Small intestine (tissue), 7 donors: ENCODE data around the gene SLIRP. TPM values are rescaled to one million over a fixed set of nuclear protein-coding genes. Genes with fewer than 3 reads are reported as not detected.

Experiments
- DNase-seq, 2 donors: peaks; one replicate each; pipeline versions ENCODE4 v3.0.0 to v3.0.0-alpha.2; 2013
- FAIRE-seq: peaks from 2 replicates; lab custom pipeline; 2012; peaks lifted over from hg19 to GRCh38; lab: Jason Lieb, UNC
- H3K27ac ChIP-seq, 3 donors: one replicate each; pipeline ENCODE4 v1.5.1; 2013; ENCODE audit warnings: low read length in 2 of 3, mild to moderate bottlenecking in 2 of 3, control low read depth in 1 of 3, inconsistent platforms in 1 of 3, low read depth in 1 of 3, moderate library complexity in 1 of 3
- H3K27me3 ChIP-seq, 3 donors: one replicate each; pipeline ENCODE4 v1.6.1; 2013; ENCODE audit warnings: low read length in 3 of 3, inconsistent platforms in 1 of 3; ENCODE audit not compliant: control insufficient read depth in 3 of 3, insufficient read depth in 3 of 3
- H3K36me3 ChIP-seq, 3 donors: one replicate each; pipeline ENCODE4 v1.6.1; 2013; ENCODE audit warnings: low read length in 3 of 3, inconsistent platforms in 1 of 3, low read depth in 1 of 3, mild to moderate bottlenecking in 1 of 3, moderate library complexity in 1 of 3; ENCODE audit not compliant: control insufficient read depth in 3 of 3, insufficient read depth in 2 of 3
- H3K4me1 ChIP-seq, 3 donors: one replicate each; pipeline ENCODE4 v1.6.1; 2013; ENCODE audit warnings: low read length in 2 of 3, inconsistent platforms in 1 of 3, low read depth in 1 of 3, mild to moderate bottlenecking in 1 of 3, moderate library complexity in 1 of 3; ENCODE audit not compliant: control insufficient read depth in 3 of 3, insufficient read depth in 2 of 3
- H3K4me3 ChIP-seq, 3 donors: one replicate each; pipeline ENCODE4 v1.5.1; 2013; ENCODE audit warnings: low read length in 3 of 3, control low read depth in 1 of 3, inconsistent platforms in 1 of 3, low read depth in 1 of 3, mild to moderate bottlenecking in 1 of 3, moderate library complexity in 1 of 3
- H3K9me3 ChIP-seq, 2 donors: one replicate each; pipeline ENCODE4 v1.6.1; 2013; ENCODE audit warnings: low read depth in 1 of 2, low read length in 1 of 2; ENCODE audit not compliant: control insufficient read depth in 2 of 2, insufficient read depth in 1 of 2
- WGBS, 3 donors: extraction: QIAGEN DNeasy Blood & Tissue Kit; methylation state at CpG; one replicate each; pipeline ENCODE4 v1.1.7; 2013; 5-methylcytosine and 5-hydroxymethylcytosine counted together
- polyA plus RNA-seq, 4 donors: library from polyadenylated mRNA; stranded (reverse) in 3 of 4; unstranded in 1 of 4; fragments of 200-250 nt in 3 of 4; fragments of 120-200 nt in 1 of 4; gene quantifications; one replicate each; pipeline versions ENCODE4 v1.2.1 to v1.2.3, GENCODE V29; 2013
- donor health status: healthy with polysubstance abuse.
- donor health status: control.
- donor health status: control.
- donor health status: Bipolar disorder and iron deficiency.
- donor health status: healthy.

Gene SLIRP
- polyA plus RNA-seq, 4 donors = 105 to 497 (median 430) TPM

DNA sequence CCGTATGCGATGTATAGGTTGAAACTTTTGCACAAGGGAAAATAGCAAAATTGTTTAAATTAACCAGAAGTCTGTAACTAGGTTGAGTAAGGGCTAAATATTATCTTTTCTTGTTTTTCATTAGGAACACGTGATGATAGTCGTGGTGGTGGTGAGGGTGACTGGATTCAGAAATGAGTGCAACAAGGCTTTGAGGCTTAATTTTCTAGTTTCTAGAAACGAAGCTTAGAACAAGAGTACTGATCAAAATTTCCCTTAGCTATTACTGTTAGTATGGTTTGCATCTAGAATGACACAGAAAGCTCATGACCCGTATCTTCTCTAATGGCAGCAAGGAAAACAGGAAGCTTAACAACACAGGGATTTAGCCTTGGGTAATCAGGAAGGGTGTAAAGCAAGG is 7.0 kb downstream of the SLIRP start:
- H3K9me3 ChIP-seq = no peaks in the 10 kb centered on the region
- 82 to 88% (median 86%) methylated on average over 6 of the region's 6 CpGs for WGBS, 3 donors
- H3K4me1 ChIP-seq = peaks cover 0 to 5% (median 2%) of the 10 kb centered on the region in 3 donors
- peaks cover 8 to 46% (median 14%) of the 10 kb centered on the region in 3 donors for H3K36me3 ChIP-seq
- H3K27me3 ChIP-seq = no peaks in the 10 kb centered on the region
- no peak overlapping the region for H3K27ac ChIP-seq
- no peak for FAIRE-seq
- no peak for DNase-seq
- H3K4me3 ChIP-seq = no peak overlapping the region

DNA sequence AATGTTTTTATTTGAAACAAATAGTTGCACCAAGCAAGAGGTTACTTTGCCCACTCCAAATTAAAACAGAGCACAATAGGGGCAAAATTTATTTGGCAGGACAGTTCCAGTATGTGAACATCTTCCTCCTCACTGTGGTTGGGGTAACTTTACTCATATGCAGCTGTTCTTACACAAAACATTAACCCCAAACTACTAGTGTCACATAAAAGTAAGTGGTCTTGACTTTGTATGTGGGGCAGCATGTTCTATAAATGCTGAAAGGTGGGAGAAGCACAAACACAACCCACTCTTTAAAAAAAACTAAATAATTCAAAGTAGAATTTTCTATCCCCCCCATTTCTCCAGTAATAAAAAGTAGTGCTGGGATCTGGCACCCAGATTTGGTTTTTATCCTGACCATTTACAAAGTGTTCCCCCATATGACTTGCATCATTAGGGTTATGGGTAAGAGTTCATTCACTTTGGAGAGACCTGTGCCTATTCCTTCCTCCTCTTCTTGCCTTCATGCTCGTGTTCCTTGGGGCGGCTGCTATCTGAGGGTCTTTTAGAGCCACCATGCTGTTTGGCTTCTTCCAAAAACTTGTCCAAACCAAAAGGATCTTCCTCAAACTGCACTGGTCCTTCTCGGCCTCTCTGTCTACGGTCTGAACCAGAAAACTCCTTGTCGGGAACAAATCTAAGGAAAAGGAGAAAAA is 9.9 kb downstream of the SLIRP start:
- Histone ChIP-seq H3K36me3 (peaks cover 8 to 41% (median 18%) of the 10 kb centered on the region in 3 donors), H3K27ac (no peak overlapping the region), H3K27me3 (no peaks in the 10 kb centered on the region), H3K9me3 (no peaks in the 10 kb centered on the region), H3K4me1 (no peaks in the 10 kb centered on the region), H3K4me3 (no peak overlapping the region)
- FAIRE-seq (no peak), DNase-seq (no peak)
- WGBS, 3 donors = 79 to 87% (median 84%) methylated on average over 5 of the region's 5 CpGs

DNA sequence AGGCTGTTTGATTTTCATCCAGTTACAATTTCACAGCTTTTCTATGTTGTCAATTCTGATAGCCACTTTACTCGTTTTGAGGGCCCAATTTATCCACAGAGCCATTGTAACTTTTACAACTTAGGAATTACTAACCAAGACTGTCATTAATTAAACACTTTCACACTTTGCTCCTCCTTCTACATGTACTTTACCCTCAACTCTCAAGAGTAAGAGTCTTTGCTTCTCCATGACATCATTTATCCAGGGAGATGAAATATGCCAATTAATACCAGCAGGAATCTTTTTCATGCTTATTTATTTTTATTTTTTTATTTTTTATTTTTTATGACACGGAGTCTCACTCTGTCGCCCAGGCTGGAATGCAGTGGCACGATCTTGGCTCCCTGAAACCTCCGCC is 13.5 kb downstream of the SLIRP start:
- 75 to 86% (median 86%) methylated on average over 5 of the region's 5 CpGs for WGBS, 3 donors
- no peaks in the 10 kb centered on the region for H3K27me3 ChIP-seq
- H3K4me1 ChIP-seq = no peaks in the 10 kb centered on the region
- no peak overlapping the region for H3K27ac ChIP-seq
- H3K36me3 ChIP-seq = peaks cover 15 to 46% (median 23%) of the 10 kb centered on the region in 3 donors
- no peaks in the 10 kb centered on the region for H3K9me3 ChIP-seq
- DNase-seq (peak in 1 of 2 donors; percentile 62), FAIRE-seq (no peak)
- H3K4me3 ChIP-seq = no peak overlapping the region

DNA sequence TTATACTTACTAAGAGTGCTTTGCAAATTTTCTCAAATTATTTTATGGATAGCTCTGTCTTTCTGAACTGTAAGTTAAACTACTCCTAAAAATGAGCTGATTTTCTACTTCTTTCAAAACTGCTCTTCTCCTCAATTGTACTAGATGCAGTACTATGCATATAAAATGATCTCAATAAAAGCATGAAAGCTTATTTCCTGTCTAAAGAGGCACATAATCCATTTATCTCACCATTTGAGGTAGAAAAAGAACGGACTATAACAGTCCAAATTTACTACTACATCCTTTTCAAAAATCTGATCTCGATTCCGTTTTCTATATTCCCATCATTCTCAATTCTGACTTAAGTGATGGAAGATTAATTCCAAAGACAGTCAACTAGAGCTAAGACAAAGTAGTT is 14.4 kb downstream of the SLIRP start:
- DNase-seq = no peak
- no peaks in the 10 kb centered on the region for H3K27me3 ChIP-seq
- peaks cover 15 to 46% (median 23%) of the 10 kb centered on the region in 3 donors for H3K36me3 ChIP-seq
- H3K27ac ChIP-seq = no peak overlapping the region
- H3K4me3 ChIP-seq = no peak overlapping the region
- H3K9me3 ChIP-seq = no peaks in the 10 kb centered on the region
- FAIRE-seq = no peak
- 97 to 98% (median 97%) methylated on average over 3 of the region's 3 CpGs for WGBS, 3 donors
- H3K4me1 ChIP-seq = no peaks in the 10 kb centered on the region

DNA sequence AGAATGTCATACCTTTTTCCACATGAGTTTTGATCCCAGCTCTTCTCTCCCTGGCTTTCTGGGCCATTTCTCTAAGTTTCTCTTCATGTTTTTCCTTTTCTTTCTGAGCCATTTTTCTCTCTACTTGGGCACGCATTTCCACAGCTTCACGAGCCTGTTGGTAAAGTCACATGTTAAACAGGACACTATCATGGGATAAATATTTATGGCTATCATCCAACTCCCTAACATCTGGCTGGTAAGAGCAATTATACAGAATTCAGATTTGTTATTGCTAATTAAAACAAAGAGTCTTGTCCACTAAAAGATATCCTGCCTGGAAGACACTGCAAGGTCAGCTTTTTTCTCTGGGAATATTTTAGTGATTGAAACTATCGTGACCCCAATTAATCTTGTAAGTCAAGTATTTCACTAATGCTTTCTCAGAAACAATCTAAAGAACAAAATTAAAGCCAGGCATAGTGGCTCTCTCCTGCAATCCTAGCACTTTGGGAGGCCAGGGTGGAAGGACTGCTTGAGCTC is 23.1 kb downstream of the SLIRP start:
- WGBS, 3 donors = 68 to 82% (median 74%) methylated on average over 3 of the region's 3 CpGs
- H3K27ac ChIP-seq = no peak overlapping the region
- H3K27me3 ChIP-seq = no peaks in the 10 kb centered on the region
- H3K36me3 ChIP-seq = peaks cover 11 to 40% (median 19%) of the 10 kb centered on the region in 3 donors
- no peaks in the 10 kb centered on the region for H3K9me3 ChIP-seq
- FAIRE-seq (no peak), DNase-seq (no peak)
- no peaks in the 10 kb centered on the region for H3K4me1 ChIP-seq
- H3K4me3 ChIP-seq = no peak overlapping the region

DNA sequence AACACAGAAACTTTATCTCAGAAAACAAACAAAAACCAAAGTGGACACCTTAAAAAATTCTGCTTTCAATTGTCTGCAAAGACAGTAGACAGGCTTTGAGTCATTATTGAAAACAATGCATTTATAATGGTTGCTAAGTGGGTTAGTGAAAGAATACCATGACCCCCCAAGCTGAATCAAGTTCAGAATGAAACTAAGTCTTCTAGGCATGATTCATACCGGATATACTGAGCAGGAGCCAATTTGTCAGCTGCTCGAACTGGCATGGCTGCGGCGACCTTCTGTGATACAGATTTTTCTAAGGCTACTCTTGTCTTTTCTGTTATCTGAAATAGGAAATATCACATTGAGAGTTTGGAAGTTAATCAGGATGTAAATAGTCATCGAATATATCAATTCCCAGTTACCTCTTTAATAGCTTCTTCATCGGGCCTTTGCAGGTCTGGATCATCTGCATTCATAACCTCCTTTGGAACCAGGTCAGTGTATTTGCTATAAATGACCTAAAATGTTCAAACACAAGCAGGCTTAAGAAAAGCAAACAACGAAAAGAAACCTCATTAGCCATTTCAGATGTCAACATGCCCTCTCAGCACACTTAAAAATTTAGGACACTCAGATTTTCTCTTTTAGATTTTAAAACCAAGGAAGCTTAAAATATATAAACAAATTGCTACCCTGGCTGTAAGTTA is 30.8 kb downstream of the SLIRP start:
- DNase-seq = no peak
- H3K4me1 ChIP-seq = peaks cover 0 to 4% (median 0%) of the 10 kb centered on the region in 3 donors
- peaks cover 5 to 37% (median 18%) of the 10 kb centered on the region in 3 donors for H3K36me3 ChIP-seq
- WGBS, 3 donors = 62 to 82% (median 67%) methylated on average over 7 of the region's 7 CpGs
- FAIRE-seq = no peak
- no peak overlapping the region for H3K4me3 ChIP-seq
- H3K9me3 ChIP-seq = no peaks in the 10 kb centered on the region
- no peaks in the 10 kb centered on the region for H3K27me3 ChIP-seq
- no peak overlapping the region for H3K27ac ChIP-seq

DNA sequence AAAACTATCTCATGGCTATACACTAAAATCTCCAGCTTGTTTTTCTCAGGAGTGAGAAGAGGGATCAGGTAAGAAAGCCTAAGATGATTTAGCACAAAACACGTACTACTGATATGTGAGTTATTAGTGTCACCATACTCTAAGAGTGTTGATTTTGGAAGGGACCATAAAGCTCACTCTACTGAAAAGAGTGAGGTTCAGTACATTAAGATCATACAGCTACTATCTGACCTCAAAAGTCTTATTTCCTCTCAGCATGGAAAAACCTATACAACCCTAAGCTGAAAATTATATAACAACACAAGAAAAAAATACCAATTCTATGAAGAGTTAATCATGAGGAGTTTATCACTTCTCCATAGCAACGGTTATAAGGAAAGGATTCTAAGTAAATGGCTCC is 33.5 kb downstream of the SLIRP start:
- Histone ChIP-seq H3K4me3 (no peak overlapping the region), H3K4me1 (peaks cover 0 to 4% (median 0%) of the 10 kb centered on the region in 3 donors), H3K9me3 (no peaks in the 10 kb centered on the region), H3K27me3 (no peaks in the 10 kb centered on the region), H3K36me3 (peaks cover 7 to 32% (median 16%) of the 10 kb centered on the region in 3 donors), H3K27ac (no peak overlapping the region)
- no peak for DNase-seq
- 73 to 83% (median 77%) methylated on average over 2 of the region's 2 CpGs for WGBS, 3 donors
- FAIRE-seq = no peak

DNA sequence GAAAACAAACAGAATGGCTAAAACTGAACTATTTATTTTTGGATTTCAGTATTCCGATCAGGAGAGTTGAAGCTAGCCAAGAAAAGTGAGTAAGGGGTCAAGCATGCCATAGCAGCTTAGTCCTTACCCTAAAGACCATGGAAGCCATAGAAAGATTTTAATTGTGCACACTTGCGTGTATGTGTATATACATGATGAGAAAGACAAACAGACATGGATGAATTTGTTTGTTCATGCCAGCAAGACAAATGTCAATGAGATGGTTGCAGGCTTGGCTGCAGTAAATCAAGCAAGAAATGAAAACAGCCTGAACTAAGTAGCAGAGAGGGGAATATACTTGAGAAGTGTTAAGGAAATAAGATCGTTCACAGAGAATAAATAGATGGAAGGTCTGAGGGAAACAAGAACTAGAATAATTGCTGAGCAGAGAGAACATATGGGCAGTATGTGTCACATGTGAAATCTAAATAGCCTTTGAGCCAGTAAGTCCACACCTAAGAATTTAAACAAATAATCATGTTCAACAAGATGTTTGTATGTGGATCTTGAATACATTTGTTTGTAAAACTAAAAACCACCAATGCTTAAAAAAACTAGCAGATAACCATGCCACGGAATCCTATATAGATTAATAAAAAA is 38.3 kb downstream of the SLIRP start:
- H3K27me3 ChIP-seq = no peaks in the 10 kb centered on the region
- peaks cover 0 to 2% of the 10 kb centered on the region in 2 donors for H3K9me3 ChIP-seq
- H3K4me3 ChIP-seq = no peak overlapping the region
- H3K4me1 ChIP-seq = no peaks in the 10 kb centered on the region
- DNase-seq (no peak), FAIRE-seq (no peak)
- no peak overlapping the region for H3K27ac ChIP-seq
- WGBS, 3 donors = 64 to 69% (median 66%) methylated on average over 4 of the region's 4 CpGs
- H3K36me3 ChIP-seq = peaks cover 18 to 36% (median 19%) of the 10 kb centered on the region in 3 donors
